Left kidney (tissue), 2 donors: ENCODE results near the gene ASTN2. TPM values are rescaled to one million over a fixed set of nuclear protein-coding genes. Genes with fewer than 3 reads are reported as not detected.

Experiments
- DNase-seq: peaks from one replicate; pipeline ENCODE4 v3.0.0-alpha.2; 2013
- polyA plus RNA-seq: library from polyadenylated mRNA; unstranded; fragments of 120-200 nt; gene quantifications from one replicate; pipeline ENCODE4 v1.2.1, GENCODE V29; 2013; ENCODE audit not compliant: insufficient read length

The ASTN2 gene
- polyA plus RNA-seq, 1 donor, result 17.2 TPM

GRCh38 chr9:116616304-116616914, 798.4 kb downstream of the ASTN2 start:
- no peak for DNase-seq

DNA sequence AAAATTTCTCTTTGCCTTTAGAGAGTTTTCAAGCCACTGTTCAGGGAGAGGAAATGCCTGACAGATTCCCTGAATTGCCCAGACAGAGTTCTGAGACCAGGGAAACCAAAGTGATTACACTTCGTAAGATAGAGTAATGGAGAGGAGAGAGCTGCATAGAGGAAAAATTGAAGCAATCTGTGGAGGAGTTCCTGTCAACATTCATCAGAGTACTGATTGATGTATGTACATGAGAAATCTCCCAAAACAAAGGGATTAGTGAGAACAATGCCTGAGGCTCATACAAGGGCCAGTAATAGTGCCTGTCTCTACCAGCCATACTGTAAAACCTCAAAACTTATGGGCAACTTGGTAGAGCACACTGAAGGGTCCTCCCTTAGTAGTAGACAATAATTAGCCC, 806.8 kb downstream of the ASTN2 start:
- no peak for DNase-seq

DNA sequence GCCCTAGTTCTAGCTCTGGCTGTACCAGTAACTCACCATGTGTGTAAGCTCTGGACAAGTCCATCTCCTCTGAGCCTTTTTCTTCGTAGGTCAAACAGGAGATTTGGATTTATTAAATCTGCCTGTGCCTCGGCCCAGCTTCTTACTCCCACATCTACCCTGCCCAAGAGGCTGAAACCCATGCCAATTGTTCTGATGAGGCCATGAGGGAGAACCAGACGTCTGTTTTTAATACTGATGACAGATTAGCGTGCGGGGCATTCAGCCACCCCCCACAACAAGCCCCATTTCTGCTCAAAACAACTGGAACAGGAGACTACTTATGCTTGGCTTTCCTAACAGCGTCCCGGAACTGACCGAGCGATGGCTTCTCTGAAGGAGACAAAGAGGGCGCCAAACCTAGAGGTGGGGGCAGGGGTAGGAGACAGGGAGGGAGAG, 808.9 kb downstream of the ASTN2 start:
- DNase-seq, result no peak

- no peak for DNase-seq
These were observed 809.8 kb downstream of the ASTN2 start for GRCh38 chr9:116605060-116605459.

DNA sequence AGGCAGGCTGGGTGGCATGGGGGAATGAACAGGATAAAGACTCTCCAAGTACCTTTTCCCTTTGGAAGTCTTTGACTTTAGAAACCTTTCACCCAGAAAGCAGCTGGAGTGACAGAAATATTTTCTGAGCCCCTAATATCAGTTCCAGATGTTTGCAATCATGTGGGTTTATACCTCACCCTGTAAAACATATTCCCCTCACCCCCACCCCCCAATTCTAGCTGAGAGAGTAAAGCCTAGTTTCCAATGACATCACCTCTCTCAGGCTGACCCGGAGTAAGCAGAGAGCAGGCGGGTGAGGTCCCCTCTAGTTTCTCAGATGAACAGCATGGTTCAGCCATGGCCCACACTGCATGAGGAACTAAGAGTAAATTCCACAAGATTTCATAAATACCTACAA, 810.6 kb downstream of the ASTN2 start:
- DNase-seq, result no peak

GRCh38 chr9:116599342-116599884, 815.4 kb downstream of the ASTN2 start:
- DNase-seq, result no peak

DNA sequence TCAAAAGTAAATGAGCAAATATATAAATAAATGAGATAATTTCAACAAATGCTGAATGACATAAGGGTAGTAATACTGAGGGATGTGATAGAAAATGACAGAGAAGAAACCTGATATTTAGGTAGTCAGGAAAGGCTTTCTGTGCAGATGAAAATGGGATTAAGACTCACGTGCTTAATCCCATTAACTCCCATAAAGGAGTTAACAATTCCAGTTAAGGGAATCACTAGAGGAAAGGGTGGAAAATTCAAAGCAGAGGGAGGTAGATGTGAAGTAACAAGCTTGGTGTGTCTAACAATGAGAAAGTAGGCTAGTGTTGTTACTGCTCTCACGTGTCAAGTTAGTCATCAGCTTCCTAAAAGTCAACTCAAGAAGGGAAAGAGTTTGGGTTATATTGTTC, 818.2 kb downstream of the ASTN2 start:
- no peak for DNase-seq

DNA sequence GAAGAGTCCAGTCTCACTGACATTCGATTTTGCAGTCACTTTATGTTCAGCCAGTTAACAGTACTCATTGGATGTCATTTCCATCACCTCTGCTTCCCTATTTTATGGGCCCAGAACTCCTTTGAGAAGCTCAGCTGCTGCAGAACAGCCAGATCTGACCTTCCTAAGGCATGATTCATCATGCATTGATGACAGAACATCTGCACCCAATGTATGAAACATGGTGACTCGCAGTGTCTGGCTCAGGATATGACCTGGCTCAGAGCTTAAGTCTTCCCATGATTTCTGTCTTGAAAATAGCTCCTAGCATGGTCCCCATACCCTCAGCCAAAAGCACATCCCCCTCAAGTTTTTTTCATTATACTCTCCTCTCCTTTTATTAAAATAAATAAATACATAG, 820.3 kb downstream of the ASTN2 start:
- no peak for DNase-seq

- DNase-seq, result no peak
These were observed 821.9 kb downstream of the ASTN2 start for GRCh38 chr9:116592970-116593369.

- DNase-seq, result no peak
These were observed 825.2 kb downstream of the ASTN2 start for GRCh38 chr9:116589392-116590354.

- no peak for DNase-seq
These were observed 826.9 kb downstream of the ASTN2 start for GRCh38 chr9:116587919-116588318.

DNA sequence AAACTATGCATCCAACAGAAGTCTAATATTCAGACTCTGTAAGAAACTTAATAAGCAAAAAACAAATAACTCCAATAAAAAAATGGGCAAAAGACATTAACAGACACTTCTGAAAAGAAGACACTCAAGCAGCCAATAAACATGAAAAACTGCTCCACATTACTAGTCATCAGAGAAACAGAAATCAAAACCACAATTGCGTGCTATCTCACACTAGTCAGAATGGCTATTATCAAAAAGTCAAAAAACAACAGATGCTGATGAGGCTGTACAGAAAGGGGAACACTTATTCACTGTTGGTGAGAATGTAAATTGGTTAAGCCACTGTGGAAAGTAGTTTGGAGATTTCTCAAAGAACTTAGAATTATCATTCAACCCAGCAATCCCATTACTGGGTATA, 829.0 kb downstream of the ASTN2 start:
- DNase-seq, result no peak

GRCh38 chr9:116585204-116585603, 829.7 kb downstream of the ASTN2 start:
- DNase-seq, result no peak

GRCh38 chr9:116580853-116581252, 834.0 kb downstream of the ASTN2 start:
- no peak for DNase-seq

DNA sequence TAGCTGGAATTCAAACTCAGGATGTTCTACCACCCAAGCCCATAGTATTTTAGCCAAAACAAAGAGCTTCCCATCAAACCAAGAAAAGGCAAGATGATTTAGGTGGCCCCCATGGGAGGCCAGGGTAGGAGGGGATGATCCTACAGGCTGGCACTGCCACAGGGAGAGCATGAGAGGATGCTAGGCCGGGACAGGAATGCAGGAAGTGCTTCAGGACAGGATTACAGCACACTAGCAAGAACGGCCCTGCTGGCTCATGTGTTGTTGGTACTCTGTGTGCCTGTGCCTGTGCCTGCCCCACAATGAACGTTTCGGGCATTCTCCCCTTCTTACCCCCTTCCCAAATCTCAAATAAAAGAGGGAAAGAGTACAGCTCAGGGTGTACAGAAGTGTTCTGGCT, 838.5 kb downstream of the ASTN2 start:
- no peak for DNase-seq

DNA sequence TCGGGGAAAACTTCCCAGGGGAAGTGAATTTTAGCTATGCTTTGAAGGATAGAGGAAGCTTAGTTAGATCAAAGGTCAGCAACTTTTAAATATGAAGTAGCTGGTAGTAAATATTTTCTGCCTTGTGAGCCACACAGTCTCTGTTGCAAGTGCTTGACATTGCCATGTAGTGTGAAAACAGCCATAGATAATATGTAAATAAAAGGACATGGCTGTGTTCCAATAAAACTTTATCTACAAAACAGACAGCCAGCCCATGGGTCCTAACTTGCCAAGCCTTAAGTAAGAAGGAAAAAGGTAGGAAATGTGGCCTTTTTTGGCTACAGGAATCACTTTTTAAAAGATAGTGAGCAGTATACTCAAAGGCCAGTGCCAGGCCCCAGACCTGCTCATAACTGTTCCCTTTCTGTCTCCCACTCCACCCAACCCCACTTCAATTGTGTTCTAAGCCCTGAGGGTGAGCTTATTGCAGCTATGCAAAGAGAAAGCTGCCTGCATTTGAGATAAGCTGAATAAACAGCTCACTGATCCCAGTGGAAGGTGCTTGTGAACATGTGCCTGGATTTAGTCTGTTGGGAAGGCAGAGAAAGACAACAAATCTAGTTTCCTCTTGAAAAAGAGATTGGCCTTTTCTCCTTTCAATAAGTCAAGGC, 840.7 kb downstream of the ASTN2 start:
- DNase-seq, result no peak

- DNase-seq, result peak; percentile 85
These were observed 842.6 kb downstream of the ASTN2 start for GRCh38 chr9:116572095-116572748.

GRCh38 chr9:116569111-116569510, 845.7 kb downstream of the ASTN2 start:
- DNase-seq, result no peak

GRCh38 chr9:116566677-116567488, 848.0 kb downstream of the ASTN2 start:
- DNase-seq, result no peak

- no peak for DNase-seq
These were observed 848.9 kb downstream of the ASTN2 start for GRCh38 chr9:116565986-116566385.

DNA sequence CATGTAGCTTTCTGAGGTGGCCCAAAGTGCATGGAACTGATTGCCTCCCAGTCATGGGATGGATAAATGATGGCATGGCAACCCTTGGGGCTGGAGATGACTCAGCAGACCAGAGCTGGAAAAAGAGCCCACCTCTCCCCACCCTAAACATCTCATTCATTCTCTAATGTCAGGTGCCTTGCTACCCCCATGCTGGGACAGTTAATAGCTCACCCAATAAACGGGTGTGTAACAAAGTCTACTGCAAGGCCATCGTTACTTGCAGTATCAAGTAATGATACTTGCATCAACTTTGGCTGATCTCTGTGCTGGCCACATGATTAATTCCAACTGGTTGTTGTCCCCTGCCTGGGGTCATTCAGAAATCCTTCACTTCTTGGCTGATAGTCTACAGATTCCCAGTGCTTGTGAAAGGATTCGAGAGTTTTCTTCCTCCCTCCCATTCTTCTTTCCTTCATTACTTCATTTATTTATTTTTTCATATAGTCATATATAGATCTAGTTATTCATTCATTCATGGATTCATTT, 850.5 kb downstream of the ASTN2 start:
- no peak for DNase-seq
